ENCODE data around the gene C11orf91.

DNA sequence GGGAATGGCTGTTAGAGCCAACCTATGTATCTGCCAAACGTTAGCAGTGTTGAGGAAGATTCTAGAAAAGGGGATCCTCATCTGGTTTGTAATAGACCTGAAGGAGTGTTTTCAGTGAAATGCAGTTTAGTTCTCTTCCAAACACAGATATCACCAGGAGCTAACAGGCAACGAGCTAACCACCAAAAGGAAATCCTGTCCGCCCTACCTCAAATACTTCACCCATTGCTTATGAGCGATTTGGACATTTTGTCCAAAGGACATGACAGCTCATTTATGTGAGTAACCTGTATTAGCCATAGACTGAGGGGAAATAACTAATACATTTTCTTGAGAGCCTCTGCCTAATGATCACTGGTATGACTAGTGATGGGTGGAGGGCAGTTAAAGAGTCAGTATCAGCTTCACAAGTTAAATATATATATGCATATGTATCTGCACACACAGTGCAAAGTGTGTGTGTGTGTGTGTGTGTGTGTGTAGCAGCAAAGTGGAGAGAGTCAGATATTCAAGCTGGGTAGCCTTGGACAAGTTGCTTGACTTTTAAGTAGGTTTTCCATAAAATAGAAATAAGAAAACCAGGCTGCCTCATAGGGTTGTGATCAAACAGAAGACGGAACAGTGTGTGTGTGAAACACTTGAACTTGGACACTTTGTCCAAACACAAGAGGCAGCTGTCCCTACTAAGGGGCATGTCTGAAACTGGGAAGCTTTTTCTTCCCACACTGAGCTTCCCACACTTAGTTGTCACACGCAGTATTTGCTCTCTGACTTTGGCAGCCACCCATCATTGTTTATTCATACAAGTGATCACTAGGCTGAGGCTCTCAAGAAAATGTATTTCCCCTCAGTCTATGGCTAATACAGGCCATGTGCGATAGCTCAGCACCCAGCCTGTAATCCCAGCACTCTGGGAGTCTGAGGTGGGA, 940 bp upstream of the C11orf91 start:
- TF ChIP-seq CTCF (IDR thresholded peaks at IDR 0.05; ENCODE audit: insufficient read depth, low read length, poor library complexity, severe bottlenecking) (no peak), EZH2phosphoT487 (conservative IDR thresholded peaks at IDR 0.05; ENCODE audit: low read length) (no peak)

All from SU-DHL-6 (cell line).